Mammary epithelial cell (primary cell): ENCODE results near the gene RAPGEF4.

Experiments
- CTCF ChIP-seq, 2 donors: IDR thresholded peaks in 1 of 2; conservative IDR thresholded peaks in 1 of 2; 2 replicates each; pipeline ENCODE4 v1.5.1; 2011 to 2012; ENCODE audit warnings: inconsistent platforms in 2 of 2, low read length in 2 of 2, mild to moderate bottlenecking in 2 of 2, control low read depth in 1 of 2, low read depth in 1 of 2; ENCODE audit not compliant: insufficient read depth in 1 of 2; ENCODE audit errors: extremely low read depth in 1 of 2
- EZH2 ChIP-seq: IDR thresholded peaks from 2 replicates; pipeline ENCODE4 v1.6.1; 2012; ENCODE audit warnings: low read length, inconsistent platforms, borderline replicate concordance

GRCh38 chr2:172808156-172808555, 72.5 kb downstream of the RAPGEF4 start:
- TF ChIP-seq EZH2 (no peak), CTCF (conservative IDR thresholded peaks at IDR 0.05 in 1 of 2, IDR thresholded peaks at IDR 0.05 in 1 of 2; ENCODE audit: extremely low read depth in 1 of 2, insufficient read depth in 1 of 2, low read depth in 1 of 2, low read length in 2 of 2) (no peak)
